ENCODE results near the gene KATNAL2.

GRCh38 chr18:47062471-47062870 is 145.1 kb downstream of the KATNAL2 start:
- TF ChIP-seq EZH2 (IDR thresholded peaks at IDR 0.05): no peak
- no peak for TF ChIP-seq CTCF (IDR thresholded peaks at IDR 0.05)

All from neural progenitor cell (in vitro differentiated cells).